Measurements from ENCODE around the gene PRSS21.

PRSS21 gene

DNA sequence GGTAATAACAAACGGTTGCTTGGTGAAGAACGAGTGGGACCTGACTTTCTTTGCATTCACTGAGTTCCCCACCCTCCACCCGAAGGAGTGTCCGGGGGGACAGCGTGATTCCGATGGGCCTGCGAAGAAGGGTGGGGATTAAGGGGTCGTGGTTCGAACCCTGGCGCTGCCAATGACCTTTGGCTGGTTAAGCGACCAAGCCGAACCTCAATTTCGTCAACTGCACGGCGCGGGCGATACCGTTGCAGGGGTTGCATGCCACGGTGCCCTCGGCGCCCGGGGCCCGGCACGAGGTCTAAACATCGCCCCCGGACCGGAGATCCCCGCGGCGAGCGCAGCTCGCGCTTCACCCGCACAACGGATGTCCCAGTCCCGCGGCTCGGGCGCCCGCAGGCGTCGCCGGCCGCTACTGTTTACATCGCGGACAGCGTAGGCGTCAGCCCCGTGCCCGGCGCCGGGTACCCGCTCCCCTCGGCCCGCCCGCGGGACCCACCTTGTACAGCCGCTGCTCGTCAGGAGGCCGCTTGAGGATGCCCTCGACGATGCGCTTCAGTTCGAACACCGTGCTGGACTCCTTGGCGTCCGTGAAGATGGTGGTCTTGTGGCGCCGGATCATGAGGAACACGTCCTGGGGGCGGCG is 40.4 kb upstream of the PRSS21 start (continued):
- TF ChIP-seq, protein P1, sequence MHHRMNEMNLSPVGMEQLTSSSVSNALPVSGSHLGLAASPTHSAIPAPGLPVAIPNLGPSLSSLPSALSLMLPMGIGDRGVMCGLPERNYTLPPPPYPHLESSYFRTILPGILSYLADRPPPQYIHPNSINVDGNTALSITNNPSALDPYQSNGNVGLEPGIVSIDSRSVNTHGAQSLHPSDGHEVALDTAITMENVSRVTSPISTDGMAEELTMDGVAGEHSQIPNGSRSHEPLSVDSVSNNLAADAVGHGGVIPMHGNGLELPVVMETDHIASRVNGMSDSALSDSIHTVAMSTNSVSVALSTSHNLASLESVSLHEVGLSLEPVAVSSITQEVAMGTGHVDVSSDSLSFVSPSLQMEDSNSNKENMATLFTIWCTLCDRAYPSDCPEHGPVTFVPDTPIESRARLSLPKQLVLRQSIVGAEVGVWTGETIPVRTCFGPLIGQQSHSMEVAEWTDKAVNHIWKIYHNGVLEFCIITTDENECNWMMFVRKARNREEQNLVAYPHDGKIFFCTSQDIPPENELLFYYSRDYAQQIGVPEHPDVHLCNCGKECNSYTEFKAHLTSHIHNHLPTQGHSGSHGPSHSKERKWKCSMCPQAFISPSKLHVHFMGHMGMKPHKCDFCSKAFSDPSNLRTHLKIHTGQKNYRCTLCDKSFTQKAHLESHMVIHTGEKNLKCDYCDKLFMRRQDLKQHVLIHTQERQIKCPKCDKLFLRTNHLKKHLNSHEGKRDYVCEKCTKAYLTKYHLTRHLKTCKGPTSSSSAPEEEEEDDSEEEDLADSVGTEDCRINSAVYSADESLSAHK (tag by site-specific recombination; IDR thresholded peaks at IDR 0.05): no peak
- no peak for TF ChIP-seq ZNF19 (tag by site-specific recombination; IDR thresholded peaks at IDR 0.05; ENCODE audit: low read depth)
- TF ChIP-seq ZFP37 (tag by site-specific recombination; IDR thresholded peaks at IDR 0.05): no peak
- TF ChIP-seq, protein P2, sequence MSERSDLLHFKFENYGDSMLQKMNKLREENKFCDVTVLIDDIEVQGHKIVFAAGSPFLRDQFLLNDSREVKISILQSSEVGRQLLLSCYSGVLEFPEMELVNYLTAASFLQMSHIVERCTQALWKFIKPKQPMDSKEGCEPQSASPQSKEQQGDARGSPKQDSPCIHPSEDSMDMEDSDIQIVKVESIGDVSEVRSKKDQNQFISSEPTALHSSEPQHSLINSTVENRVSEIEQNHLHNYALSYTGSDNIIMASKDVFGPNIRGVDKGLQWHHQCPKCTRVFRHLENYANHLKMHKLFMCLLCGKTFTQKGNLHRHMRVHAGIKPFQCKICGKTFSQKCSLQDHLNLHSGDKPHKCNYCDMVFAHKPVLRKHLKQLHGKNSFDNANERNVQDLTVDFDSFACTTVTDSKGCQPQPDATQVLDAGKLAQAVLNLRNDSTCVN (tag by site-specific recombination; optimal IDR thresholded peaks at IDR 0.05): peak; percentile 93
- TF ChIP-seq, protein P3, sequence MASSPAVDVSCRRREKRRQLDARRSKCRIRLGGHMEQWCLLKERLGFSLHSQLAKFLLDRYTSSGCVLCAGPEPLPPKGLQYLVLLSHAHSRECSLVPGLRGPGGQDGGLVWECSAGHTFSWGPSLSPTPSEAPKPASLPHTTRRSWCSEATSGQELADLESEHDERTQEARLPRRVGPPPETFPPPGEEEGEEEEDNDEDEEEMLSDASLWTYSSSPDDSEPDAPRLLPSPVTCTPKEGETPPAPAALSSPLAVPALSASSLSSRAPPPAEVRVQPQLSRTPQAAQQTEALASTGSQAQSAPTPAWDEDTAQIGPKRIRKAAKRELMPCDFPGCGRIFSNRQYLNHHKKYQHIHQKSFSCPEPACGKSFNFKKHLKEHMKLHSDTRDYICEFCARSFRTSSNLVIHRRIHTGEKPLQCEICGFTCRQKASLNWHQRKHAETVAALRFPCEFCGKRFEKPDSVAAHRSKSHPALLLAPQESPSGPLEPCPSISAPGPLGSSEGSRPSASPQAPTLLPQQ (tag by site-specific recombination; IDR thresholded peaks at IDR 0.05): peak; percentile 83
- TF ChIP-seq ZNF266 (tag by site-specific recombination; IDR thresholded peaks at IDR 0.05; ENCODE audit: low read depth): no peak
- TF ChIP-seq ZNF175 (tag by site-specific recombination; IDR thresholded peaks at IDR 0.05): no peak
- TF ChIP-seq ZNF184 (tag by site-specific recombination; IDR thresholded peaks at IDR 0.05): no peak
- 0 out of 2 replicates have a peak, but pooled peaks have one; percentile 18 for TF ChIP-seq KLF9 (tag by site-specific recombination; IDR thresholded peaks at IDR 0.05; ENCODE audit: low read depth)
- TF ChIP-seq, protein P4, sequence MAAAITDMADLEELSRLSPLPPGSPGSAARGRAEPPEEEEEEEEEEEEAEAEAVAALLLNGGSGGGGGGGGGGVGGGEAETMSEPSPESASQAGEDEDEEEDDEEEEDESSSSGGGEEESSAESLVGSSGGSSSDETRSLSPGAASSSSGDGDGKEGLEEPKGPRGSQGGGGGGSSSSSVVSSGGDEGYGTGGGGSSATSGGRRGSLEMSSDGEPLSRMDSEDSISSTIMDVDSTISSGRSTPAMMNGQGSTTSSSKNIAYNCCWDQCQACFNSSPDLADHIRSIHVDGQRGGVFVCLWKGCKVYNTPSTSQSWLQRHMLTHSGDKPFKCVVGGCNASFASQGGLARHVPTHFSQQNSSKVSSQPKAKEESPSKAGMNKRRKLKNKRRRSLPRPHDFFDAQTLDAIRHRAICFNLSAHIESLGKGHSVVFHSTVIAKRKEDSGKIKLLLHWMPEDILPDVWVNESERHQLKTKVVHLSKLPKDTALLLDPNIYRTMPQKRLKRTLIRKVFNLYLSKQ (tag by site-specific recombination; IDR thresholded peaks at IDR 0.05; ENCODE audit: borderline replicate concordance): no peak
- TF ChIP-seq ZFP3 (tag by site-specific recombination; IDR thresholded peaks at IDR 0.05; ENCODE audit: low read depth): no peak
- peak; percentile 13; the same call in 1 of the 2 replicates for TF ChIP-seq ZBTB8A (tag by site-specific recombination; IDR thresholded peaks at IDR 0.05)
- TF ChIP-seq ZNF114 (tag by site-specific recombination; IDR thresholded peaks at IDR 0.05): no peak
- peak; percentile 48; the same call in 1 of the 2 replicates for TF ChIP-seq ZBTB48 (tag by site-specific recombination; IDR thresholded peaks at IDR 0.05)
- no peak for TF ChIP-seq SP2 (tag by site-specific recombination; IDR thresholded peaks at IDR 0.05)

DNA sequence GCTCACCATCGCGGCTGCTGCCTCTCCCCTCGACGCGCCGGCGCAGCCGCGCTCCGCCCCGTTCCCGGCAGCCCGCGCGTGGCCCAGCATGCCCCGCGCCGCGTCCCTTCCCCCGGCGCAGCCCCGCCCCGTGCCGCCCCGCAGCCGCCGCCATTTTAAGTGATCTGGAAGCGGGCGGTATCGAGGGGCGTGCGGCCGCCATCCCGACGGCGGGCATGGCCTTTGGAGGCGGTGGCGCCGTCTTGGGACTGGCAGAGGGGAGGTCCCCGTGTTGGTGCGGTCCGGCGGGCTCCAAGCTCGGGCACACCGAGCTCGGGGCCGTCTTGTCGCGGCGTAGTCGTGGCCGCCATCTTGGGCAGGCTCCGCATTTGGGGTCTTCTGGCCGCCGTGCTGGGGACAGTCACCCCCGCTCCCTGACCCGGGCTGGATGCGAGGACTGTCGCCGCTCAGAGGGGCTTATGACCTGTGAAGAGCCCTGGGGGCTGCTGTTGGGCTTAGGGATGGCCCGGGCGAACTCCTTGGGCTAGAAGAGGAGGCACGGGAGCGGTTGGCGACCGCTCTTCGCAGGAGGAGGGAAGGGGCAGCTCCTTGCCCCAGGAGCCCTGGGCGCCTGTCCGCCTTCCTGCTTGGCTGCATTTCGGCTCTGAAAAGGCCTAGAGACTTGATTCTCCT is 39.7 kb upstream of the PRSS21 start, which contains the start of gene ELOB:
Gene ELOB, minus strand, starts transcription at position 50 of the 672 bp plus-strand sequence. Its CDS starts 41 bp downstream, at position 9.
- CTCF ChIA-PET: interaction anchor here (0.6 to 2.3 kb wide), 4 partner anchors 45 to 185 kb away, joined by 3 to 11 read pairs (median 4); no protein-coding TSS in a partner anchor
- H3K4me3 ChIP-seq (ENCODE audit: low read depth, low read length): peak within 1 kb of the TSS; percentile 92
- peaks cover 2% of the 10 kb centered on the region; the same call in 1 of the 2 replicates for H3K4me1 ChIP-seq (ENCODE audit: control insufficient read depth, insufficient read depth, low read length)
- peak within 1 kb of the TSS; percentile 99 for H3K27ac ChIP-seq (ENCODE audit: extremely low read depth, low read depth, low read length)
- POLR2A ChIA-PET: interaction anchor here (0.7 to 4.2 kb wide), 5 partner anchors 9 to 186 kb away, joined by 3 to 22 read pairs (median 5); partner anchors contain the start of genes KREMEN2 and SRRM2
- no peaks in the 10 kb centered on the region for H3K9me3 ChIP-seq (ENCODE audit: control insufficient read depth, insufficient read depth, low read depth, low read length)
- peaks cover 0 to 37% of the 10 kb centered on the region in 2 experiments; a peak in 1 of 3 replicates for H3K36me3 ChIP-seq (ENCODE audit: control insufficient read depth in 2 of 2, insufficient read depth in 1 of 2, low read length in 2 of 2)
- no peak for TF ChIP-seq ZNF514 (tag by site-specific recombination; IDR thresholded peaks at IDR 0.05)
- TF ChIP-seq ZNF561 (tag by site-specific recombination; IDR thresholded peaks at IDR 0.05; ENCODE audit: borderline replicate concordance): 0 out of 2 replicates have a peak, but pooled peaks have one; percentile 67
- TF ChIP-seq SALL2 (tag by site-specific recombination; IDR thresholded peaks at IDR 0.05; ENCODE audit: borderline replicate concordance): no peak
- no peak for TF ChIP-seq ZEB2 (tag by site-specific recombination; IDR thresholded peaks at IDR 0.05)
- TF ChIP-seq, protein P5, sequence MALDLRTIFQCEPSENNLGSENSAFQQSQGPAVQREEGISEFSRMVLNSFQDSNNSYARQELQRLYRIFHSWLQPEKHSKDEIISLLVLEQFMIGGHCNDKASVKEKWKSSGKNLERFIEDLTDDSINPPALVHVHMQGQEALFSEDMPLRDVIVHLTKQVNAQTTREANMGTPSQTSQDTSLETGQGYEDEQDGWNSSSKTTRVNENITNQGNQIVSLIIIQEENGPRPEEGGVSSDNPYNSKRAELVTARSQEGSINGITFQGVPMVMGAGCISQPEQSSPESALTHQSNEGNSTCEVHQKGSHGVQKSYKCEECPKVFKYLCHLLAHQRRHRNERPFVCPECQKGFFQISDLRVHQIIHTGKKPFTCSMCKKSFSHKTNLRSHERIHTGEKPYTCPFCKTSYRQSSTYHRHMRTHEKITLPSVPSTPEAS (tag by site-specific recombination; IDR thresholded peaks at IDR 0.05): no peak
- TF ChIP-seq ZNF112 (tag by site-specific recombination; IDR thresholded peaks at IDR 0.05): no peak
- TF ChIP-seq MEIS1 (CRISPR knock-in tag; IDR thresholded peaks at IDR 0.05; ENCODE audit: borderline replicate concordance): no peak
- TF ChIP-seq ZFP3 (tag by site-specific recombination; IDR thresholded peaks at IDR 0.05; ENCODE audit: low read depth): no peak
- TF ChIP-seq PRDM1 (tag by site-specific recombination; IDR thresholded peaks at IDR 0.05): no peak
- TF ChIP-seq ZNF670 (tag by site-specific recombination; IDR thresholded peaks at IDR 0.05; ENCODE audit: low read depth): no peak
- TF ChIP-seq ZNF211 (tag by site-specific recombination; IDR thresholded peaks at IDR 0.05; ENCODE audit: low read depth): no peak
- TF ChIP-seq, protein P6, sequence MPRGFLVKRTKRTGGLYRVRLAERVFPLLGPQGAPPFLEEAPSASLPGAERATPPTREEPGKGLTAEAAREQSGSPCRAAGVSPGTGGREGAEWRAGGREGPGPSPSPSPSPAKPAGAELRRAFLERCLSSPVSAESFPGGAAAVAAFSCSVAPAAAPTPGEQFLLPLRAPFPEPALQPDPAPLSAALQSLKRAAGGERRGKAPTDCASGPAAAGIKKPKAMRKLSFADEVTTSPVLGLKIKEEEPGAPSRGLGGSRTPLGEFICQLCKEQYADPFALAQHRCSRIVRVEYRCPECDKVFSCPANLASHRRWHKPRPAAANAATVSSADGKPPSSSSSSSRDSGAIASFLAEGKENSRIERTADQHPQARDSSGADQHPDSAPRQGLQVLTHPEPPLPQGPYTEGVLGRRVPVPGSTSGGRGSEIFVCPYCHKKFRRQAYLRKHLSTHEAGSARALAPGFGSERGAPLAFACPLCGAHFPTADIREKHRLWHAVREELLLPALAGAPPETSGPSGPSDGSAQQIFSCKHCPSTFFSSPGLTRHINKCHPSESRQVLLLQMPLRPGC (tag by site-specific recombination; IDR thresholded peaks at IDR 0.05): no peak
